ENCODE data around the gene NSD2. TPM values are rescaled to one million over a fixed set of nuclear protein-coding genes. Genes with fewer than 3 reads are reported as not detected.

The NSD2 gene
- total and polyA plus RNA-seq, 9 of the 15 experiments (the other 6 are each of a cell fraction or from before 2014, with no cell fraction given) = 6.4 to 126 (median 58.8) TPM

- Histone ChIP-seq H3K27me3 (ENCODE audit: control insufficient read depth in 2 of 2, insufficient read depth in 2 of 2, low read length in 2 of 2) (no peaks in the 10 kb centered on the region), H4K20me1 (replicated peaks; ENCODE audit: control insufficient read depth, insufficient read depth, low read length) (peaks cover 4% of the 10 kb centered on the region; the same call in 1 of the 2 replicates), H2AFZ (ENCODE audit: low read depth, low read length) (no peak overlapping the region), H3K27ac (ENCODE audit: extremely low read depth, low read depth, low read length) (no peak overlapping the region), H3K36me3 (ENCODE audit: control insufficient read depth, insufficient read depth, low read length) (peaks cover 80% of the 10 kb centered on the region), H3K9me1 (ENCODE audit: control insufficient read depth, insufficient read depth, low read length) (no peaks in the 10 kb centered on the region), H3K79me2 (ENCODE audit: control insufficient read depth, insufficient read depth, low read length) (no peaks in the 10 kb centered on the region; the same call in 2 of the 3 replicates), H3K4me3 (no peak overlapping the region), H3K9me3 (replicated peaks; ENCODE audit: control insufficient read depth, insufficient read depth, low read depth, low read length) (no peaks in the 10 kb centered on the region), H3K4me1 (replicated peaks in 1 of 2; ENCODE audit: control insufficient read depth in 2 of 2, insufficient read depth in 2 of 2, low read length in 2 of 2) (no peaks in the 10 kb centered on the region; a peak in 1 of 5 replicates), H3K9ac (ENCODE audit: insufficient read depth in 1 of 2, low read depth in 2 of 2, low read length in 2 of 2) (no peak overlapping the region), H3K4me2 (ENCODE audit: insufficient read depth, low read length) (no peak overlapping the region)
- no peak for DNase-seq (ENCODE audit: extremely low read depth in 1 of 4, low spot score in 3 of 4)
- ATAC-seq = no peak
- no TSS peak for BruUV-seq (replicated peaks)
- CTCF ChIA-PET (ENCODE audit: low intra/inter-chr PET ratio) = interaction anchor here (0.8 kb wide), 1 partner anchor 25 kb away, joined by 3 read pairs; no protein-coding TSS in a partner anchor
- intact Hi-C loops (cut with micrococcal nuclease) (no loop called here), in situ Hi-C loops (cut with MboI) (no loop called here)
- 80% methylated on average over 8 of the region's 8 CpGs for WGBS (ENCODE audit: insufficient coverage, low coverage, missing lambda C conversion rate)
- no peak for TF ChIP-seq ZBTB7A (IDR thresholded peaks at IDR 0.05; ENCODE audit: borderline replicate concordance, control insufficient read depth, low read depth, low read length)
- no peak for TF ChIP-seq SETDB1 (IDR thresholded peaks at IDR 0.05; ENCODE audit: low read length)
- TF ChIP-seq ATF3 (IDR thresholded peaks at IDR 0.05) = no peak
- TF ChIP-seq ATF3 (CRISPR knock-in tag; conservative IDR thresholded peaks at IDR 0.05) = no peak
- no peak for TF ChIP-seq STAT5B (CRISPR knock-in tag; IDR thresholded peaks at IDR 0.05)
- no peak for TF ChIP-seq ZC3H11A (IDR thresholded peaks at IDR 0.05; ENCODE audit: low read depth, low read length)
- TF ChIP-seq PHF20 (IDR thresholded peaks at IDR 0.05; ENCODE audit: partially characterized antibody) = no peak
- no peak for TF ChIP-seq ZNF133 (CRISPR knock-in tag; IDR thresholded peaks at IDR 0.05)
- no peak for FAIRE-seq
- POLR2A ChIA-PET = interaction anchor here (1.9 kb wide), 1 partner anchor 16 kb away, joined by 5 read pairs; no protein-coding TSS in a partner anchor
Measured at GRCh38 chr4:1938027-1938426, 66.8 kb downstream of the NSD2 start.

Data from K562 (cell line).